HG02943 (cell line): ENCODE data around the gene ARHGAP11A.
A peak's percentile ranks its signal among the peaks of the same experiment; 100 is the strongest.

Experiments used
- ATAC-seq: cut with Tn5 transposase; IDR thresholded peaks from one replicate; pipeline ENCODE4 v1.9.1; 2021; ENCODE audit warnings: mild to moderate bottlenecking, low read depth, moderate library complexity; ENCODE audit not compliant: unreplicated experiment

Gene ARHGAP11A

GRCh38 chr15:32652178-32652577, 36.9 kb downstream of the ARHGAP11A start:
- no peak for ATAC-seq

GRCh38 chr15:32656091-32656490, 40.8 kb downstream of the ARHGAP11A start:
- no peak for ATAC-seq

GRCh38 chr15:32656496-32656895, 41.2 kb downstream of the ARHGAP11A start:
- ATAC-seq: no peak

GRCh38 chr15:32657198-32657883, 42.0 kb downstream of the ARHGAP11A start:
- ATAC-seq: peak; percentile 78

DNA sequence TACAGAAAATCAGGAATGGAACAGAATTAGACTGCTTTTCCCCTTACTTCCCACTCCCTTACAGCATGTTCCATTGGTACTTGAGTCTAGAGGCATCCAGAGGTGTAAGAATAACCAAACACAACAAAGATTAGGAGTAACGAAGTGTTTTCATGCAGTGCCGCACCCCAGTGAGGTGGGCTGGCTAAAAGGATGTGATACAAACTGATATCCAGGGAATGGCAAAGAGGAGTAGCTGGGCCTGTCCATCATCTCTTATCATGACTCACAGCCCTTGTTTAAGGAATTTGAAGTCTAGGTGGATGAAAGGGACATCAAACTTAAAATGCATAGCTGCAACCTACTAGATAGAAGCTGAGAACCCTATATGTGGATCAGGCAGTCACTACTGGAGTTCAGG, 42.6 kb downstream of the ARHGAP11A start:
- ATAC-seq: no peak

- ATAC-seq: no peak
Measured at GRCh38 chr15:32659340-32660155, 44.2 kb downstream of the ARHGAP11A start.

- no peak for ATAC-seq
Measured at GRCh38 chr15:32663671-32664070, 48.4 kb downstream of the ARHGAP11A start.

- ATAC-seq: no peak
Measured at GRCh38 chr15:32664796-32665195, 49.5 kb downstream of the ARHGAP11A start.

DNA sequence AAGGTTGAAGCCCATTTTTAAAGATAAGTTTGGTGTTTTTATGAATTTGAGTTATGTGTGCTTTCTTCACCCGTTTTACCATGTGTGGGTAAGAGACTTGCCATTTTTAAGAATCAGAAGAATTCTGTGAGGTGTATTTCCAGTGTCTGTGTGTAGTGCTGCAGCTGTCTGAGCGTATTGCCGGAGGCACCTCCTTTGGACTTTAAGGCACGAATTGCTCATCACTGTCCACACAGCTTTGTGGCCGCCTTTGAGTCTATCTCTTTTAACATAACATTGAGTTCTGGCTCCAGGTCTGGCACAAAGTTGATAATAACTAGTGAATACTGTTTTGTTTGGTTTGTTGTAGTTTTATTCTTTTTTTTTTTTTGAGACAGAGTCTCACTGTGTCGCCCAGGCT, 52.0 kb downstream of the ARHGAP11A start:
- ATAC-seq: no peak

DNA sequence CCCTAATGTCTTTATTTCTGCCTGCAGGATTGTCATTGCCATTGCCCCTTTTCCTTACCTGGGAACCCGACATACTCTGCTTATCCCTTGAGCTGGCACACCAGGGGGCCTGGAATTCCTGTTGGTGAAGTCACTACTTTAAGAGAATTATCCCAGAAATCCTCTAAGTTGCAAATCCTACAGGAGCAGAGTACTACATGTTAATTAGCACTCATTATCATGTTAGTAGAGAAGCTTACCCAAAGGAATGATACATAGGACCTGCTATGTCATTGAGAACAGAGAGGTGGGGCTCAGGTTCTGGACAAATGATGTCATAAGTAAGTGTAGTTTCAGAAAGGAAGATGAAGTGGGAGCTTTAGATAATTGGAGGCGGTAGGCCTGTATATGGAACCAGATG, 53.6 kb downstream of the ARHGAP11A start:
- no peak for ATAC-seq

- ATAC-seq: no peak
Measured at GRCh38 chr15:32669896-32670611, 54.8 kb downstream of the ARHGAP11A start.

GRCh38 chr15:32670623-32671022, 55.3 kb downstream of the ARHGAP11A start:
- ATAC-seq: no peak

- ATAC-seq: no peak
Measured at GRCh38 chr15:32671339-32672325, 56.3 kb downstream of the ARHGAP11A start.

DNA sequence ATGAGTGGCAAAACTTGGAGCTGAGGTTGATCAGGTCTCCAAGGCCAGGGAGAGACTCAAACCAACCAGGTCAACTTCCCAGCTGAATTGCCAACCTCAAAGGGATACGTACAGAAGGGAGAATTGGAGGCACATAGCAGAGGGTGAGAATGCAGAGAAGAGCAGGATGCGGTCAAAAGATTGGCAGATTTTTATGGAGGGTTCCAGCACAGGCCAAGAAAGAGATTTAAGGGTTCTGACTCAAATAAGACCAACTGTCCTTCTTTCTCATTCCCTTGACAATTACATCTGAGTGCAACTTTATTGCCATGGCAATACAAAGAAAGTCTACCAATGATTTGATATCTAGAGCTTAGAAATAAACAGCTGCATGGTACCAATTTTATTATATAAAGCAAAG, 59.4 kb downstream of the ARHGAP11A start:
- ATAC-seq: no peak

DNA sequence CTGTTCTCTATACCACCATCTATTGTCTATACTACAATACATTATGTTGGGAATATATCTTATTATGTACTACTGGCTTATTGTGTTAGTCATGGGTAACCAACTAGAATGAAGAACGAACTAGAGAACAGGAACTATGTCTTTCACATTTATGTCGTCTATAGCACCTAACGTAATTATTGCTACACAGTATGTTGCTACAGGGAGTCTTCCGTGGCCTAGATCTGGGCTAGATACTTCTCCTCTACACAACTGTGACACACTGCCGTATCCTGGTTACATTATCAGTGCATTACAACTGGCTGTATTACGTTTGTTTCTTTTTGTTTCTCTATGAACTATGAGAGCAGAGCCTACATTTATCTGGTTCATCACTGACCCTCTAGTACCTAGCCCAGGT, 60.2 kb downstream of the ARHGAP11A start:
- no peak for ATAC-seq

GRCh38 chr15:32676169-32676568, 60.9 kb downstream of the ARHGAP11A start:
- ATAC-seq: no peak

DNA sequence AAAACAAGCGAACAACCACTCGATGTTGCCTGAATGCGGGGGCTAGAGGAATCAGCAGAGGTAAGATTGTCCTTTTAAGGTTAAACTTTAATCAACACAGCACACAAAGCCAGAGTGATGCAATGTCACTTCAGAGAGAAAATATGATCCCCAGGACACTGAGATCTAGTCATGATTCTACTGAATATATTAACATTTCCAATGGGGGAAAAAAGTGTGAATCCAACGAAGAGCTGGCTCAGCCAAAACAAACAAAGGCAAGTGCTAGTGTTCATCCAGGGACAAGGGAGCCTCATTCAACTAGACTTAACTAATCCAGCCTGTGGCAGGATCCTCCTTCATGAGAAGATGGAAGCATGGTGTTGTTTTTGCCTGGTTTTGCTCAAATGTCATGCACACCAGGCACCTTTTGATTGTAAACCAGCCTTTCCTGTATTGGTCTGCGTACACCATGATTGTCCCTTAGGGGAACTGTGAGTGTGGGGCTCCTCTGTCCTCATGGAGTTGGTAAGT, 62.0 kb downstream of the ARHGAP11A start:
- ATAC-seq: no peak

DNA sequence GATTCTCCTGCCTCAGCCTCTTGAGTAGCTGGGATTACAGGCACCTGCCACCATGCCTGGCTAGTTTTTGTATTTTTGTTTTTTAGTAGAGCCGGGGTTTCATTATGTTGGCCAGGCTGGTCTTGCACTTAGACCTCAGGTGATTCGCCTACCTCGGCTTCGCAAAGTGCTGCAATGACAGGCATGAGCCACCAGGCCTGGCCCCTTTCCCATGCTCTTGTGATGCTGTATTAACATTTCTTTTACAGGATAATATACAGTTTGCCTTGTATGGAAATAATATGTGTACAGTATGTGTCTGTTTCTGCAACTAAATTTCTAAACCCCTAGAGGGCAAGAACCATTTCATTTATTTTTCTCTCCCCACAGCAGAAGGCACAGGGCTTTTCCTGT, 64.0 kb downstream of the ARHGAP11A start:
- ATAC-seq: no peak

- ATAC-seq: no peak
Measured at GRCh38 chr15:32682569-32682968, 67.3 kb downstream of the ARHGAP11A start.
